SJSA1 (cell line): ENCODE data around the gene COQ8B. TPM values are rescaled to one million over a fixed set of nuclear protein-coding genes. Genes with fewer than 3 reads are reported as not detected.
"Not testable (repeated sequence)": the region's sequence is repeated elsewhere in the genome, so short reads cannot be mapped to it uniquely, and the experiment has no call there.

ENCODE experiments used
- DNase-seq, 2 experiments: peaks; one replicate each; pipeline ENCODE4 v3.0.0-alpha.2; 2015 to 2020; ENCODE audit warnings: low spot score in 2 of 2, low read depth in 1 of 2
- H3K27ac ChIP-seq: fragments of 250-450 bp; sonication (Bioruptor Pico); 2 replicates; pipeline ENCODE4 v1.5.1; 2020; ENCODE audit warnings: mild to moderate bottlenecking, moderate library complexity
- H3K27me3 ChIP-seq: fragments of 250-450 bp; sonication (Bioruptor Pico); replicated peaks from 2 replicates; pipeline ENCODE4 v1.5.1; 2020; ENCODE audit warnings: mild to moderate bottlenecking, moderate library complexity
- H3K36me3 ChIP-seq: fragments of 250-450 bp; sonication (Bioruptor Pico); 2 replicates; pipeline ENCODE4 v1.5.1; 2020; ENCODE audit warnings: mild to moderate bottlenecking
- H3K4me1 ChIP-seq: fragments of 250-450 bp; sonication (Bioruptor Pico); replicated peaks from 2 replicates; pipeline ENCODE4 v1.6.1; 2021; ENCODE audit warnings: mild to moderate bottlenecking
- H3K4me3 ChIP-seq: fragments of 250-450 bp; sonication (Bioruptor Pico); 2 replicates; pipeline ENCODE4 v1.5.1; 2020; ENCODE audit warnings: mild to moderate bottlenecking
- H3K9me3 ChIP-seq: fragments of 250-450 bp; sonication (Bioruptor Pico); replicated peaks from 2 replicates; pipeline ENCODE4 v1.5.1; 2020; ENCODE audit warnings: mild to moderate bottlenecking
- total RNA-seq: library from RNA; depleted of rRNA; stranded (reverse); fragments of >200 nt; shearing (Covaris generic); gene quantifications from 2 replicates; pipeline ENCODE4 v1.2.3, GENCODE V29; 2014

COQ8B gene
- total RNA-seq, 1 experiment from 2014 or later, result 29.2 TPM

DNA sequence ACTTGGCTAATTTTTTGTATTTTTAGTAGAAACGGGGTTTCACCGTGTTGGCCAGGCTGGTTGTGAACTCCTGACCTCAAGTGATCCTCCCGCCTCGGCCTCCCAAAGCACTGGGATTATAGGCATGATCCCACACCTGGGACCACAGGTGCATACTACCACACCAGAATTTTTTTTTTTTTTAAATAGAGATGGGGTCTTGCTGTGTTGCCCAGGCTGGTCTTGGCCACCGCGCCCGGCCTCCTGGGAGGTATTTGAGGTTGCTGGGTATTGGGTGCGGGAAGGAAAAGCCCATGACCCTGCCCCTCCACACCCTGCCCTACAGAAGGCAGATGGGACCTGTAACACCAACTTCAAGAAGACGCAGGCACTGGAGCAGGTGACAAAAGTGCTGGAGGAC is 20.0 kb upstream of the COQ8B start:
- H3K36me3 ChIP-seq, result peaks cover 32% of the 10 kb centered on the region
- no peak for DNase-seq
- H3K27me3 ChIP-seq, result no peaks in the 10 kb centered on the region
- H3K4me3 ChIP-seq, result no peak overlapping the region
- H3K4me1 ChIP-seq, result no peaks in the 10 kb centered on the region
- H3K9me3 ChIP-seq, result no peaks in the 10 kb centered on the region
- no peak overlapping the region for H3K27ac ChIP-seq

DNA sequence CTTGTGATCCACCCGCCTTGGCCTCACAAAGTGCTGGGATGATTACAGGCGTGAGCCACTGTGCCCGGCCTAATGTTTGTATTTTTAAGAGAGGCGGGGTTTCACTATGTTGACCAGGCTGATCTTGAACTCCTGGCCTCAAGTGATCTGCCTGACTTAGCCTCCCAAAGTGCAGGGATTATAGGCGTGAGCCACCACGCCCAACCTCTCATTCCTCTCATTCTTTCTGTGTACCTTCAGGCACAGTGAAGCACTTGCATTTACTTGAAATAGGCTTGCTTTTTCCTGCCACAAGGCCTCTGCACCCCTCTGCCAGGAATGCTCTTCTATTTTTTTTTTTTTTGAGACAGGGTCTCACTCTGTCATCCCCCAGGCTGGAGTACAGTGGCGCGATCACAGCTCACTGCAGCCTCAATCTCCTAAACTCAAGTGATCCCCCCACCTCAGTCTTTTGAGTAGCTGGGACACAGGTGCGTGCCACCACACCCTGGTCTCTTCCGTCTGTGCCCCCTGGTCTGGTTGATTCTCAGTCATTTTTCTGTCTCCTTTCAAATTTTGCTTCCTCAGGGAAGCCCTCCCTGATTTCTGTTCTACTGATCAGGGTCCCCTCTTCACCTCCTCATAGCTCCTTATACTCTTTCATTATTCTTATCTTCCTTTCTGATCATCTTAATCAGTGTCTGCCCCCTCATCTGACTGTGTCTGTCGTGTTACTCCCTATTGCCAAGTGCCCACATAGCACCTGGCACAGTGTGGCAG is 18.5 kb upstream of the COQ8B start:
- Histone ChIP-seq H3K4me3 (no peak overlapping the region), H3K4me1 (no peaks in the 10 kb centered on the region), H3K27me3 (no peaks in the 10 kb centered on the region), H3K9me3 (no peaks in the 10 kb centered on the region), H3K27ac (no peak overlapping the region), H3K36me3 (peaks cover 40% of the 10 kb centered on the region)
- no peak for DNase-seq

GRCh38 chr19:40733149-40733548 is 16.5 kb upstream of the COQ8B start:
- Histone ChIP-seq H3K9me3 (no peaks in the 10 kb centered on the region), H3K27ac (no peak overlapping the region), H3K27me3 (no peaks in the 10 kb centered on the region), H3K36me3 (peaks cover 38% of the 10 kb centered on the region), H3K4me1 (no peaks in the 10 kb centered on the region), H3K4me3 (no peak overlapping the region)
- no peak for DNase-seq

DNA sequence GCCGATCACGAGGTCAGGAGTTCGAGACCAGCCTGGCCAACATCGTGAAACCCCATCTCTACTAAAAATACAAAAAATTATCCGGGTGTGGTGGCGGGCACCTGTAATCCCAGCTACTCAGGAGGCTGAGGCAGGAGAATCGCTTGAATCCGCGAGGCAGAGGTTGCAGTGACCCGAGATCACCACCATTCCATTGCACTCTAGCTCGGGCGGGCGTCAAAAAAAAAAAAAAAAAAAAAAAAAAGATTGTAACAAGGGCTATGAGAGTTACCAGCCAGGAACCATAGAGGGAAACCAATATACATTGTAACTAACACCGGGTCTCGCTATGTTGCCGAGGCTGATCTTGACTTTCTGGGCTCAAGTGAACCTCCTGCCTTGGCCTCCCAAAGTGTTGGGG is 15.6 kb upstream of the COQ8B start:
- not testable (repeated sequence) for H3K9me3 ChIP-seq, H3K27me3 ChIP-seq, H3K4me1 ChIP-seq, DNase-seq, H3K27ac ChIP-seq, H3K4me3 ChIP-seq
- H3K36me3 ChIP-seq, result peaks cover 40% of the 10 kb centered on the region

GRCh38 chr19:40730065-40730464 is 13.4 kb upstream of the COQ8B start:
- not testable (repeated sequence) for H3K27me3 ChIP-seq, H3K4me1 ChIP-seq, H3K9me3 ChIP-seq, DNase-seq, H3K27ac ChIP-seq, H3K4me3 ChIP-seq
- H3K36me3 ChIP-seq, result peaks cover 37% of the 10 kb centered on the region

DNA sequence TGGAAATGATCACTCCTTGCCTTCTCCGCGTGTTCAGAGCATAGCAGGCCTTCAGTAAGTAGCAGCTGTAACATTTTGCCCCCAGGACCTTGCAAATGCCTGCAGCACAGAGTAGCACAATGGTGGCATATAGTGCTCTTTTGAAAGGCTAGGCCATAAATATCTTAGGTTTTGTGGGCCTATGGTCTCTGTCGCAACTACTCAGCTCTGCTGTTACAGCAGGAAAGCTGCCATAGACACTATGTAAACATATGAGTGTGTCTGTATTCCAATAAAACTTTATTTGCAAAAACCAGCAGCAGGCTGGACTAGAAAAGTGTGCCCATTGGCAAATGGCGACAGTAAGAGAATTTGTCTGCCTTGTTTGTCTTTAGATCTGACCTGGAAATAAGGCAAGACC is 9.6 kb upstream of the COQ8B start:
- no peaks in the 10 kb centered on the region for H3K9me3 ChIP-seq
- DNase-seq, result no peak
- no peaks in the 10 kb centered on the region for H3K27me3 ChIP-seq
- H3K4me1 ChIP-seq, result no peaks in the 10 kb centered on the region
- no peak overlapping the region for H3K4me3 ChIP-seq
- peaks cover 35% of the 10 kb centered on the region for H3K36me3 ChIP-seq
- no peak overlapping the region for H3K27ac ChIP-seq

GRCh38 chr19:40724855-40725254 is 8.2 kb upstream of the COQ8B start:
- H3K4me1 ChIP-seq, result no peaks in the 10 kb centered on the region
- H3K4me3 ChIP-seq, result no peak overlapping the region
- no peaks in the 10 kb centered on the region for H3K27me3 ChIP-seq
- no peak for DNase-seq
- H3K36me3 ChIP-seq, result peaks cover 24% of the 10 kb centered on the region
- no peaks in the 10 kb centered on the region for H3K9me3 ChIP-seq
- H3K27ac ChIP-seq, result no peak overlapping the region

GRCh38 chr19:40724315-40724714 is 7.6 kb upstream of the COQ8B start:
- Histone ChIP-seq H3K9me3 (no peaks in the 10 kb centered on the region), H3K27ac (no peak overlapping the region), H3K36me3 (peaks cover 20% of the 10 kb centered on the region), H3K4me3 (no peak overlapping the region), H3K4me1 (no peaks in the 10 kb centered on the region), H3K27me3 (no peaks in the 10 kb centered on the region)
- DNase-seq, result no peak

GRCh38 chr19:40723661-40724254 is 7.1 kb upstream of the COQ8B start:
- peaks cover 20% of the 10 kb centered on the region for H3K36me3 ChIP-seq
- H3K27ac ChIP-seq, result no peak overlapping the region
- no peaks in the 10 kb centered on the region for H3K27me3 ChIP-seq
- H3K4me1 ChIP-seq, result peaks cover 3% of the 10 kb centered on the region
- no peaks in the 10 kb centered on the region for H3K9me3 ChIP-seq
- H3K4me3 ChIP-seq, result no peak overlapping the region
- DNase-seq, result no peak

DNA sequence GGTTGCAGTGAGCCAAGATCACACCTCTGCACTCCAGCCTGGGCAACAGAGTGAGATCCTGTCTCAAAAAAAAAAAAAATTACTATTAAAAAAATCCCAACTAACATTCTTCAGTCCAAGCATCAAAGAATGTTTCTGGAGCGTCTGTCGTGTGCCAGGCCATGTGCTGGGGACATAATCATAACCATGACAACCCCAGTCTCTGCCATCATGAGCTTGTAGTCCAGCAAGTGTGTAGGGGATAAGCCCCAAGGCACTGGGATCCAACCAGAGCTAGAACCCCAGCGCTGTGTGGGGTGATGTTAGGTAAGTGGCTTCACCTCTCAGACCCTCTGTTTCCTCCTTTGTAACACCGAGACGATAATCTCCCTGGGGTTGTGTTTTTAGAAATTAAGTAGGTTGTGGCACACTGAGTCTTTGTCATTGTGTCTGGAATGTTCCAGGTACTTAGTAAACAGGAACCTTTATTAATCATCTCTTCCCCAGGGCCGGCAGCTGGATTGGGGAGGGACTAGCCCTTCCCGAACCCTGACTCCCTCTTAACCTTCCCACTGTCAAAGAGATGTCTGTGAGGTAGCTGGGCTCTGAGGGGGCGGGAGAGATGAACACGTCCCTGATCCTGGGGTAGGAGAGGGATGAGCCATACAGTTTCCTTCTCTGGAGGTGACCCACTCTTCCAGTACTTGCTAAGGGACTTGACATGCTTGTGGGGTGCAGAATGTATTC is 5.4 kb upstream of the COQ8B start:
- H3K36me3 ChIP-seq, result peaks cover 14% of the 10 kb centered on the region
- H3K4me3 ChIP-seq, result no peak overlapping the region
- no peak for DNase-seq
- H3K4me1 ChIP-seq, result peaks cover 19% of the 10 kb centered on the region
- no peak overlapping the region for H3K27ac ChIP-seq
- H3K9me3 ChIP-seq, result no peaks in the 10 kb centered on the region
- H3K27me3 ChIP-seq, result no peaks in the 10 kb centered on the region

- Histone ChIP-seq H3K4me1 (peaks cover 22% of the 10 kb centered on the region), H3K27ac (no peak overlapping the region), H3K9me3 (no peaks in the 10 kb centered on the region), H3K27me3 (no peaks in the 10 kb centered on the region), H3K36me3 (peaks cover 8% of the 10 kb centered on the region; the same call in 1 of the 2 replicates), H3K4me3 (no peak overlapping the region)
- DNase-seq, result no peak
Observed at GRCh38 chr19:40721140-40721486, 4.4 kb upstream of the COQ8B start.

- no peaks in the 10 kb centered on the region for H3K27me3 ChIP-seq
- peaks cover 35% of the 10 kb centered on the region for H3K4me1 ChIP-seq
- no peak overlapping the region for H3K27ac ChIP-seq
- no peaks in the 10 kb centered on the region for H3K9me3 ChIP-seq
- peaks cover 8% of the 10 kb centered on the region; the same call in 1 of the 2 replicates for H3K36me3 ChIP-seq
- no peak overlapping the region for H3K4me3 ChIP-seq
- no peak for DNase-seq
Observed at GRCh38 chr19:40719414-40719894, 2.8 kb upstream of the COQ8B start.

DNA sequence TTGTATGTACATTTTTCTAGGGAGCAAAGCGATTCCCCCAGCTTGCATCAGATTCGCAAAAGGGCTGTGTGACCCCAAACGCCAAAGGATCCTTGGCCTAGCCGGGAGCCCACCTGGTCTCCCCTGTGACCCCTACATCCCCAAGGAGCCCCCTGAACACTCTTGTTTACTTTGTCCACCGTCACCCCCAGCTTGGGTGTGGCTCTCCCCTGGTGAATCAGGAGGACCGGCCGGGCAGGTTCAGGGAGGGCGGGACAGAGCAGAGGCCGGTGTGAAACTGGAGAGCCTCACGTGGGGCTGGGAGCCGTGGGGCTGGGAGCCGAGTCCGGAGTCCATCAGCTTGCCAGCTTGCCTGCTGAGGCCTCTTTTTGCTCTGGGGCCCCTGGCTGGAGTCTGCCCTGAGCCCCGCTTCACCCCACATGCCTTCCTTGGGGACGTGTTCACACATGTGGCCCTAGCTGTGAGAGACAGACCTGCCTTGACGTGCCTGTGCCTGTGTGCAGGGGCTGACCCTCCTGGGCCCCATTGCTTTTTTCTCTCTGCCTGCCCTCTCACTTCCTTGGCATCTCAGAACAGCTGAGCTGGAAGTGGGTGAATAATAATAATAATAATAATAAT is 2.2 kb upstream of the COQ8B start:
- H3K27ac ChIP-seq, result 0 out of 2 replicates have a peak overlapping the region, but pooled peaks have one; percentile 9
- peaks cover 37% of the 10 kb centered on the region for H3K4me1 ChIP-seq
- H3K36me3 ChIP-seq, result peaks cover 5% of the 10 kb centered on the region; the same call in 1 of the 2 replicates
- DNase-seq, result peak in 1 of 2 experiments; percentile 15
- no peaks in the 10 kb centered on the region for H3K27me3 ChIP-seq
- H3K4me3 ChIP-seq, result peak overlapping the region; percentile 78
- no peaks in the 10 kb centered on the region for H3K9me3 ChIP-seq
